Caco-2 (cell line): Measurements from ENCODE around the gene PLXNA4. TPM values are rescaled to one million over a fixed set of nuclear protein-coding genes. Genes with fewer than 3 reads are reported as not detected.

Experiments
- BruUV-seq: library from RNA; stranded (reverse); fragments of 400-500 nt; replicated peaks from 2 replicates; lab custom pipeline; 2021; lab: Mats Ljungman, UMichigan
- CTCF ChIA-PET: fragments of 300-600 bp; sonication (Branson Sonifier 250); formaldehyde crosslinking; loops from one replicate; lab custom pipeline; 2022; ENCODE audit warnings: antibody characterized with exemption; lab: Charles Lee
- POLR2A ChIA-PET: fragments of 300-600 bp; sonication (Branson Sonifier 250); formaldehyde crosslinking; loops from one replicate; lab custom pipeline; 2022; ENCODE audit warnings: antibody characterized with exemption; lab: Charles Lee
- DNase-seq, 2 experiments: peaks; one replicate each; pipeline versions ENCODE4 v3.0.0 to v3.0.0-alpha.2; 2020 to 2022
- H3K27me3 ChIP-seq: replicated peaks from 2 replicates; pipeline ENCODE4 v1.6.0; 2011; ENCODE audit warnings: low read length; ENCODE audit not compliant: control insufficient read depth, insufficient read depth
- H3K36me3 ChIP-seq: 2 replicates; pipeline ENCODE4 v1.5.1; 2011; ENCODE audit warnings: low read length; ENCODE audit not compliant: control insufficient read depth, insufficient read depth
- H3K4me1 ChIP-seq: fragments of 250-450 bp; sonication (Bioruptor Pico); 2 replicates; pipeline ENCODE4 v1.5.1; 2020; ENCODE audit warnings: mild to moderate bottlenecking
- H3K4me3 ChIP-seq: 2 replicates; pipeline ENCODE4 v1.5.1; 2011; ENCODE audit warnings: low read depth, mild to moderate bottlenecking, control low read depth, low read length
- H3K9me3 ChIP-seq: fragments of 250-450 bp; sonication (Bioruptor Pico); 2 replicates; pipeline ENCODE4 v1.5.1; 2020; ENCODE audit warnings: mild to moderate bottlenecking, moderate library complexity
- H3K27ac Mint-ChIP-seq: one replicate; pipeline ENCODE4 v1.8.0; 2022; ENCODE audit warnings: mixed read lengths; ENCODE audit not compliant: unreplicated experiment
- H3K27me3 Mint-ChIP-seq: one replicate; pipeline ENCODE4 v1.8.0; 2022; ENCODE audit warnings: mixed read lengths; ENCODE audit not compliant: insufficient read depth, unreplicated experiment
- H3K36me3 Mint-ChIP-seq: one replicate; pipeline ENCODE4 v1.8.0; 2022; ENCODE audit warnings: mild to moderate bottlenecking, mixed read lengths; ENCODE audit not compliant: insufficient read depth, unreplicated experiment
- H3K4me1 Mint-ChIP-seq: one replicate; pipeline ENCODE4 v1.8.0; 2022; ENCODE audit warnings: low read depth, mixed read lengths; ENCODE audit not compliant: unreplicated experiment
- H3K4me3 Mint-ChIP-seq: one replicate; pipeline ENCODE4 v1.8.0; 2022; ENCODE audit warnings: mild to moderate bottlenecking, moderate library complexity, mixed read lengths; ENCODE audit not compliant: unreplicated experiment
- H3K9me3 Mint-ChIP-seq: one replicate; pipeline ENCODE4 v1.8.0; 2022; ENCODE audit warnings: mixed read lengths; ENCODE audit not compliant: unreplicated experiment
- CTCF ChIP-seq, 2 experiments: fragments of 200-600 bp in 1 of 2; IDR thresholded peaks; 1 replicate in 1 of 2; 2 replicates in 1 of 2; pipeline versions ENCODE4 v1.5.1 to v1.8.0; 2011 to 2022; ENCODE audit warnings: antibody characterized with exemption in 1 of 2, control low read depth in 1 of 2, inconsistent platforms in 1 of 2, low read depth in 1 of 2, low read length in 1 of 2, mild to moderate bottlenecking in 1 of 2, moderate library complexity in 1 of 2; ENCODE audit not compliant: insufficient read depth in 1 of 2, severe bottlenecking in 1 of 2, unreplicated experiment in 1 of 2
- intact Hi-C: fragments of 100-400 bp; cut with micrococcal nuclease; formaldehyde crosslinking; loops from one replicate; pipeline ENCODE4 v1.10.0; 2022; ENCODE audit not compliant: unreplicated experiment
- total RNA-seq: library from RNA; stranded (reverse); gene quantifications from 2 replicates; pipeline ENCODE4 v1.2.3, GENCODE V29; 2022

The PLXNA4 gene
- total RNA-seq, 1 experiment from 2014 or later = 0.43 TPM

- no peak for TF ChIP-seq CTCF (IDR thresholded peaks at IDR 0.05; ENCODE audit: insufficient read depth in 1 of 2, low read depth in 1 of 2, low read length in 1 of 2, severe bottlenecking in 1 of 2, unreplicated experiment in 1 of 2)
- no TSS peak for BruUV-seq
- H3K4me3 ChIP-seq = no peak overlapping the region
These were observed 321.8 kb downstream of the PLXNA4 start for GRCh38 chr7:132254455-132254854.

GRCh38 chr7:132252793-132253100 is 323.5 kb downstream of the PLXNA4 start:
- POLR2A ChIA-PET = no interaction called here
- Mint-ChIP-seq H3K9me3 (no peaks in the 10 kb centered on the region), H3K4me3 (no peak overlapping the region), H3K27ac (no peak overlapping the region), H3K36me3 (no peaks in the 10 kb centered on the region), H3K4me1 (peaks cover 8% of the 10 kb centered on the region), H3K27me3 (no peaks in the 10 kb centered on the region)
- intact Hi-C loops = loop anchor here (1.0 to 5.0 kb wide), 2 partner anchors 35 to 307 kb away; no protein-coding TSS in a partner anchor
- BruUV-seq = no TSS peak
- Histone ChIP-seq H3K27me3 (no peaks in the 10 kb centered on the region), H3K9me3 (no peaks in the 10 kb centered on the region), H3K36me3 (no peaks in the 10 kb centered on the region), H3K4me1 (peaks cover 5% of the 10 kb centered on the region; the same call in 1 of the 2 replicates), H3K4me3 (no peak overlapping the region)
- no peak for TF ChIP-seq CTCF (IDR thresholded peaks at IDR 0.05; ENCODE audit: insufficient read depth in 1 of 2, low read depth in 1 of 2, low read length in 1 of 2, severe bottlenecking in 1 of 2, unreplicated experiment in 1 of 2)
- CTCF ChIA-PET = no interaction called here
- no peak for DNase-seq

More at GRCh38 chr7:132254455-132254854, 321.8 kb downstream of the PLXNA4 start:
- Histone ChIP-seq H3K27me3 (no peaks in the 10 kb centered on the region), H3K4me1 (peaks cover 5% of the 10 kb centered on the region; the same call in 1 of the 2 replicates), H3K9me3 (no peaks in the 10 kb centered on the region), H3K36me3 (no peaks in the 10 kb centered on the region)
- H3K9me3 Mint-ChIP-seq = no peaks in the 10 kb centered on the region
- ChIA-PET POLR2A (no interaction called here), CTCF (no interaction called here)
- no peaks in the 10 kb centered on the region for H3K27me3 Mint-ChIP-seq
- no peak overlapping the region for H3K4me3 Mint-ChIP-seq
- DNase-seq = no peak
- intact Hi-C loops = loop anchor here (5.0 kb wide), 1 partner anchor 37 kb away; no protein-coding TSS in a partner anchor
- no peak overlapping the region for H3K27ac Mint-ChIP-seq
- H3K36me3 Mint-ChIP-seq = no peaks in the 10 kb centered on the region
- peaks cover 8% of the 10 kb centered on the region for H3K4me1 Mint-ChIP-seq

- no peak overlapping the region for H3K27ac Mint-ChIP-seq
- H3K27me3 Mint-ChIP-seq = no peaks in the 10 kb centered on the region
- no peaks in the 10 kb centered on the region for H3K9me3 ChIP-seq
- peaks cover 8% of the 10 kb centered on the region for H3K4me1 Mint-ChIP-seq
- TF ChIP-seq CTCF (IDR thresholded peaks at IDR 0.05; ENCODE audit: insufficient read depth in 1 of 2, low read depth in 1 of 2, low read length in 1 of 2, severe bottlenecking in 1 of 2, unreplicated experiment in 1 of 2) = no peak
- intact Hi-C loops = loop anchor here (5.0 kb wide), 1 partner anchor 34 kb away; no protein-coding TSS in a partner anchor
- H3K4me3 Mint-ChIP-seq = no peak overlapping the region
- H3K9me3 Mint-ChIP-seq = no peaks in the 10 kb centered on the region
- BruUV-seq = no TSS peak
- no peaks in the 10 kb centered on the region for H3K27me3 ChIP-seq
- no peak overlapping the region for H3K4me3 ChIP-seq
- no peaks in the 10 kb centered on the region for H3K36me3 ChIP-seq
- CTCF ChIA-PET = interaction anchor here (0.7 to 1.1 kb wide), 6 partner anchors 81 to 528 kb away, joined by 3 to 9 read pairs (median 6); no protein-coding TSS in a partner anchor
- peaks cover 5% of the 10 kb centered on the region; the same call in 1 of the 2 replicates for H3K4me1 ChIP-seq
- H3K36me3 Mint-ChIP-seq = no peaks in the 10 kb centered on the region
- DNase-seq = peak; percentile 44
- POLR2A ChIA-PET = no interaction called here
These were observed 325.0 kb downstream of the PLXNA4 start for GRCh38 chr7:132251327-132251659.
